ENCODE data around the gene NTN5. TPM values are rescaled to one million over a fixed set of nuclear protein-coding genes. Genes with fewer than 3 reads are reported as not detected.

The NTN5 gene, protein sequence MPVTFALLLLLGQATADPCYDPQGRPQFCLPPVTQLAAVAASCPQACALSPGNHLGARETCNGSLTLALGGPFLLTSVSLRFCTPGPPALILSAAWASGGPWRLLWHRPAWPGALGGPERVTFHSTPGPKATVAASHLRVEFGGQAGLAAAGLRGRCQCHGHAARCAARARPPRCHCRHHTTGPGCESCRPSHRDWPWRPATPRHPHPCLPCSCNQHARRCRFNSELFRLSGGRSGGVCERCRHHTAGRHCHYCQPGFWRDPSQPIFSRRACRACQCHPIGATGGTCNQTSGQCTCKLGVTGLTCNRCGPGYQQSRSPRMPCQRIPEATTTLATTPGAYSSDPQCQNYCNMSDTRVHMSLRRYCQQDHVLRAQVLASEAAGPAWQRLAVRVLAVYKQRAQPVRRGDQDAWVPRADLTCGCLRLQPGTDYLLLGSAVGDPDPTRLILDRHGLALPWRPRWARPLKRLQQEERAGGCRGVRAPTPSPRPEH
- total RNA-seq (under 1 TPM; 0.29 to 0.73 TPM), polyA plus RNA-seq (ENCODE audit: insufficient read length in 6 of 6) (1 to 10 TPM in 4 of 6 donors, under 1 TPM in 2; 0.66 to 1.4 (median 1.1) TPM)
- long read RNA-seq, donor 1, result 0 reads
- long read RNA-seq, donor 2, result 0 reads
- long read RNA-seq, donor 3, result 0 reads
- long read RNA-seq, donor 4, result 0 reads
- long read RNA-seq, donor 5, result 0 reads
- long read RNA-seq, donor 6, result 0 reads
- long read RNA-seq, donor 7, result 0 reads
- long read RNA-seq, donor 8, result 0 reads
- long read RNA-seq, donor 9, result 0 reads
- long read RNA-seq, donor 10, result 0 reads
- long read RNA-seq, donor 11, result 0 reads
- long read RNA-seq, donor 12, result 0 reads

DNA sequence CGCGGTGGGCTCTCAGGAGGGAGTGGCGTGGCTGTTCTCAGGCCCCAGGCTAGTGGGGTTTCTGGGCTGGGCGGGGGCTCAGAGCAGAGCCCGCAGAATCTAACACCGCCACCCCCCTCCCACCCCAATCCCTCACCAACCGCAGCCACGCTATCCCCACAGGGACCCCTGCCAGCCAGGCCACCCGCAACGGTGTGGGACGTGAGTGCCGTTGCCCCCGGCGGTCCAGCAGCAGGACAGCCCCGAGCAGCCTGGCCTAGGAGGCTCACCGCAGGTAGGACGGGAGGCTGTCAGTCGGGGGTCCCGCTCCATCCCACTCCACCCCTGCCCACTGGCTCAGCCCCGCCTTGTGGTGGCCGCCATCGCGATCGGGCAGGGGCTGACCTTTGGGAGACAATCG is at the start of gene NTN5:
Gene NTN5 (minus strand): TSS at position 24 of the 400 bp plus-strand sequence. CDS start 2,031 bp downstream, outside the sequence.
- Histone ChIP-seq H3K9me3 (no peaks in the 10 kb centered on the region), H3K4me1 (peaks cover 0 to 14% of the 10 kb centered on the region in 2 donors), H3K4me3 (no peak within 1 kb of the TSS), H3K36me3 (no peaks in the 10 kb centered on the region), H3K27ac (no peak within 1 kb of the TSS), H3K27me3 (no peaks in the 10 kb centered on the region)
- no peak for ATAC-seq
- DNase-seq, result no peak
- TF ChIP-seq, protein P1, sequence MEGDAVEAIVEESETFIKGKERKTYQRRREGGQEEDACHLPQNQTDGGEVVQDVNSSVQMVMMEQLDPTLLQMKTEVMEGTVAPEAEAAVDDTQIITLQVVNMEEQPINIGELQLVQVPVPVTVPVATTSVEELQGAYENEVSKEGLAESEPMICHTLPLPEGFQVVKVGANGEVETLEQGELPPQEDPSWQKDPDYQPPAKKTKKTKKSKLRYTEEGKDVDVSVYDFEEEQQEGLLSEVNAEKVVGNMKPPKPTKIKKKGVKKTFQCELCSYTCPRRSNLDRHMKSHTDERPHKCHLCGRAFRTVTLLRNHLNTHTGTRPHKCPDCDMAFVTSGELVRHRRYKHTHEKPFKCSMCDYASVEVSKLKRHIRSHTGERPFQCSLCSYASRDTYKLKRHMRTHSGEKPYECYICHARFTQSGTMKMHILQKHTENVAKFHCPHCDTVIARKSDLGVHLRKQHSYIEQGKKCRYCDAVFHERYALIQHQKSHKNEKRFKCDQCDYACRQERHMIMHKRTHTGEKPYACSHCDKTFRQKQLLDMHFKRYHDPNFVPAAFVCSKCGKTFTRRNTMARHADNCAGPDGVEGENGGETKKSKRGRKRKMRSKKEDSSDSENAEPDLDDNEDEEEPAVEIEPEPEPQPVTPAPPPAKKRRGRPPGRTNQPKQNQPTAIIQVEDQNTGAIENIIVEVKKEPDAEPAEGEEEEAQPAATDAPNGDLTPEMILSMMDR (IDR thresholded peaks at IDR 0.05), result no peak
- intact Hi-C loops (cut with DNase I), result no loop called here

DNA sequence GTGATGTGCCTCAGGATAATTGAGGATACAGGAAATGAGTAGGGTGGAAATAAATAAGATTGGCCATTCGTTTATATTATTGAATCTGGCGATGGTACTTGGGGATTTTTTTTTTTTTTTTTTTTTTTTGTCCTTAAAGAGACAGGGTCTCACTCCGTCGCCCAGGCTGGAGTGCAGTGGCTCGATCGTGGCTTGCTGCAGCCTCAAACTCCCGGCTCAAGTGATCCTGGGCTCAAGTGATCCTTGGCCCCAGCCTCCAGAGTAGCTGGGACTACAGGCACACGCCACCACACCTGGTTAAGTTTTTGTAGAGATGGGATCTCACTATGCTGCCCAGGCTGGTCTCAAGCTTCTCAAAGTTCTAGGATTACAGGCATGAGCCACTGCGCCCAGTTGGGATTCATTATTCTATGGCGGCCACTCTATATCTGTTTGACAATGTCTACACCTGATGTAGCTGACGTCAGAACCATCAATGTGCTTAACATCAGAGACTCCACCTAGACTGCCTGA is 49.4 kb upstream of the NTN5 start:
- H3K9me3 ChIP-seq, result peaks cover 0 to 23% of the 10 kb centered on the region in 2 donors
- no peaks in the 10 kb centered on the region for H3K27me3 ChIP-seq
- TF ChIP-seq, protein P1 (IDR thresholded peaks at IDR 0.05), result no peak
- intact Hi-C loops (cut with DNase I), result no loop called here
- H3K27ac ChIP-seq, result no peak overlapping the region
- DNase-seq (no peak), ATAC-seq (no peak)
- H3K4me1 ChIP-seq, result peaks cover 5 to 50% of the 10 kb centered on the region in 2 donors
- no peak overlapping the region for H3K4me3 ChIP-seq
- peaks cover 0 to 8% of the 10 kb centered on the region in 2 donors for H3K36me3 ChIP-seq

- H3K36me3 ChIP-seq, result no peaks in the 10 kb centered on the region
- H3K4me1 ChIP-seq, result peaks cover 7 to 44% of the 10 kb centered on the region in 2 donors
- ATAC-seq (peak; percentile 94), DNase-seq (peak; percentile 93 to 99 (median 99))
- H3K9me3 ChIP-seq, result peaks cover 0 to 10% of the 10 kb centered on the region in 2 donors
- TF ChIP-seq, protein P1 (IDR thresholded peaks at IDR 0.05), result no peak
- H3K4me3 ChIP-seq, result peak overlapping the region; percentile 41
- peak overlapping the region; percentile 75 for H3K27ac ChIP-seq
- intact Hi-C loops (cut with DNase I), result no loop called here
- H3K27me3 ChIP-seq, result no peaks in the 10 kb centered on the region
These were observed 47.9 kb upstream of the NTN5 start for GRCh38 chr19:48720613-48721296.

DNA sequence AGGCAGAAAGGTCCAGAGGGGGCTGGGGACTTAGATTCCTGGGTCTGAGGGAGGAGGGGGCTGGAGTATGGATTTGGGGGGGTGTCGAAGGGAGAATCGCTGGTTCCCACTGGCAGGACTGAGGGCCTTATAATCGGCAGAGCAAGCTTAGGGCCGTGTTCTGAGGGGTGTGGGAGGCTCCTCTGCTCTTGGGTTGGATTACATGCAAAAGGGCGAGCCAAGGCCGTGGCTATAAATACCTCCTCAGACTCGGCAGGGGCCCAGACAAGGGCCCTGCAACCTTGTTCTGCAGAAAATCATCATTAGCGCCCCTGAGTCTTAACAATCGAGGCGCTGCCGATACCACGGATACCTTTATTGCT is 47.4 kb upstream of the NTN5 start:
- TF ChIP-seq, protein P1 (IDR thresholded peaks at IDR 0.05), result no peak
- DNase-seq, result no peak
- H3K4me3 ChIP-seq, result no peak overlapping the region
- H3K4me1 ChIP-seq, result peaks cover 7 to 43% of the 10 kb centered on the region in 2 donors
- no peak for ATAC-seq
- intact Hi-C loops (cut with DNase I), result no loop called here
- H3K9me3 ChIP-seq, result peaks cover 0 to 6% of the 10 kb centered on the region in 2 donors
- H3K27ac ChIP-seq, result peak overlapping the region in 1 of 2 donors; percentile 75
- no peaks in the 10 kb centered on the region for H3K27me3 ChIP-seq
- H3K36me3 ChIP-seq, result no peaks in the 10 kb centered on the region
